CD14-positive monocyte (primary cell): Measurements from ENCODE around the gene WIPF2. TPM values are rescaled to one million over a fixed set of nuclear protein-coding genes. Genes with fewer than 3 reads are reported as not detected.
"Not testable (repeated sequence)": the region's sequence is repeated elsewhere in the genome, so short reads cannot be mapped to it uniquely, and the experiment has no call there.

Experiments
- DNase-seq, 3 donors: peaks; one replicate each; pipeline ENCODE4 v3.0.0-alpha.2; 2011 to 2022
- H2AFZ ChIP-seq: 2 replicates; pipeline ENCODE4 v1.6.0; 2012; ENCODE audit warnings: mild to moderate bottlenecking, low read depth, low read length, inconsistent platforms; ENCODE audit not compliant: insufficient read depth, poor library complexity, severe bottlenecking
- H3K27ac ChIP-seq, 2 donors: 1 replicate in 1 of 2; 2 replicates in 1 of 2; pipeline ENCODE4 v1.5.1; 2012 to 2013; ENCODE audit warnings: low read length in 2 of 2, control low read depth in 1 of 2, inconsistent platforms in 1 of 2, low read depth in 1 of 2, mild to moderate bottlenecking in 1 of 2
- H3K27me3 ChIP-seq, 2 donors: one replicate each; pipeline versions ENCODE4 v1.6.0 to v1.6.1; 2011 to 2013; ENCODE audit warnings: low read length in 2 of 2; ENCODE audit not compliant: control insufficient read depth in 2 of 2, insufficient read depth in 2 of 2
- H3K36me3 ChIP-seq, 2 donors: replicated peaks in 1 of 2; 1 replicate in 1 of 2; 2 replicates in 1 of 2; pipeline versions ENCODE4 v1.5.1 to v1.6.1; 2012 to 2013; ENCODE audit warnings: low read length in 2 of 2, control low read depth in 1 of 2, inconsistent platforms in 1 of 2, mild to moderate bottlenecking in 1 of 2; ENCODE audit not compliant: insufficient read depth in 2 of 2, control insufficient read depth in 1 of 2
- H3K4me1 ChIP-seq, 2 donors: 1 replicate in 1 of 2; 2 replicates in 1 of 2; pipeline versions ENCODE4 v1.5.1 to v1.6.1; 2012 to 2013; ENCODE audit warnings: low read length in 2 of 2, control low read depth in 1 of 2, inconsistent platforms in 1 of 2, mild to moderate bottlenecking in 1 of 2, moderate library complexity in 1 of 2; ENCODE audit not compliant: insufficient read depth in 2 of 2, control insufficient read depth in 1 of 2
- H3K4me2 ChIP-seq: replicated peaks from 2 replicates; pipeline ENCODE3; 2012; ENCODE audit warnings: low read length, moderate library complexity, mild to moderate bottlenecking; ENCODE audit not compliant: poor library complexity, severe bottlenecking; ENCODE audit errors: extremely low read depth
- H3K4me3 ChIP-seq, 3 experiments: fragments of 200-600 bp in 1 of 3; sonication (generic) in 1 of 3; replicated peaks in 1 of 3; 1 replicate in 2 of 3; 2 replicates in 1 of 3; pipeline ENCODE4 v1.5.1; 2011 to 2013; ENCODE audit warnings: low read length in 3 of 3, mild to moderate bottlenecking in 3 of 3, control low read depth in 2 of 3, low read depth in 2 of 3, inconsistent platforms in 1 of 3, moderate library complexity in 1 of 3
- H3K79me2 ChIP-seq: 2 replicates; pipeline ENCODE4 v1.6.0; 2012; ENCODE audit warnings: mild to moderate bottlenecking, control low read depth, inconsistent platforms, low read length, moderate library complexity; ENCODE audit not compliant: insufficient read depth
- H3K9ac ChIP-seq: 2 replicates; pipeline ENCODE4 v1.6.0; 2017; ENCODE audit warnings: low read length, mild to moderate bottlenecking; ENCODE audit not compliant: insufficient read depth, poor library complexity, severe bottlenecking
- H3K9me3 ChIP-seq, 2 donors: replicated peaks in 1 of 2; 1 replicate in 1 of 2; 2 replicates in 1 of 2; pipeline versions ENCODE4 v1.5.1 to v1.6.1; 2012 to 2013; ENCODE audit warnings: low read length in 2 of 2, control low read depth in 1 of 2; ENCODE audit not compliant: control insufficient read depth in 1 of 2, insufficient read depth in 1 of 2
- H4K20me1 ChIP-seq: 2 replicates; pipeline ENCODE4 v1.6.0; 2012; ENCODE audit warnings: mild to moderate bottlenecking, low read length, control low read depth, moderate library complexity; ENCODE audit not compliant: insufficient read depth
- H3K27ac Mint-ChIP-seq, 7 donors: one replicate each; pipeline ENCODE4 v1.8.0; 2020; ENCODE audit warnings: mild to moderate bottlenecking in 7 of 7, mixed read lengths in 7 of 7, moderate library complexity in 6 of 7, inconsistent platforms in 2 of 7
- H3K27me3 Mint-ChIP-seq, 3 donors: one replicate each; pipeline ENCODE4 v1.8.0; 2021 to 2022; ENCODE audit warnings: low read depth in 3 of 3, mild to moderate bottlenecking in 3 of 3, mixed read lengths in 3 of 3, moderate library complexity in 3 of 3, inconsistent platforms in 1 of 3
- H3K36me3 Mint-ChIP-seq, 2 donors: one replicate each; pipeline ENCODE4 v1.8.0; 2020; ENCODE audit warnings: mixed read lengths in 2 of 2, inconsistent platforms in 1 of 2, mild to moderate bottlenecking in 1 of 2
- H3K4me1 Mint-ChIP-seq: one replicate; pipeline ENCODE4 v1.8.0; 2020; ENCODE audit warnings: mild to moderate bottlenecking, mixed read lengths
- H3K4me3 Mint-ChIP-seq, 2 donors: one replicate each; pipeline ENCODE4 v1.8.0; 2020; ENCODE audit warnings: mild to moderate bottlenecking in 2 of 2, mixed read lengths in 2 of 2, moderate library complexity in 1 of 2
- H3K9me3 Mint-ChIP-seq, 7 donors: one replicate each; pipeline ENCODE4 v1.8.0; 2020 to 2022; ENCODE audit warnings: mixed read lengths in 7 of 7, mild to moderate bottlenecking in 6 of 7, moderate library complexity in 6 of 7, inconsistent platforms in 2 of 7
- WGBS: methylation state at CpG from one replicate; pipeline ENCODE4 v1.1.5; 2013; ENCODE audit warnings: missing lambda C conversion rate; ENCODE audit not compliant: insufficient coverage; 5-methylcytosine and 5-hydroxymethylcytosine counted together
- intact Hi-C, 2 donors: fragments of 100-400 bp; cut with micrococcal nuclease; formaldehyde crosslinking; loops; one replicate each; pipeline versions ENCODE4 v1.15.0 to v1.15.1; 2023
- polyA plus RNA-seq, 3 donors: library from polyadenylated mRNA; depleted of rRNA in 1 of 3; unstranded in 2 of 3; stranded (reverse) in 1 of 3; fragments of 300-500 nt in 2 of 3; fragments of >200 nt in 1 of 3; fragmentation: Illumina TruSeq in 2 of 3; gene quantifications; 1 replicate in 2 of 3; 2 replicates in 1 of 3; pipeline ENCODE4 v1.2.3, GENCODE V29; 2012 to 2021
- TF ChIP-seq, protein P1 (sequence below): fragments of 200-600 bp; IDR thresholded peaks from one replicate; pipeline ENCODE4 v1.8.0; 2022; ENCODE audit warnings: antibody characterized with exemption, mild to moderate bottlenecking

The WIPF2 gene
- polyA plus RNA-seq, 3 donors, result 5.2 to 9.7 (median 8.4) TPM

- Mint-ChIP-seq H3K4me1 (peaks cover 11% of the 10 kb centered on the region), H3K27ac (peak overlapping the region in 3 of 7 donors; percentile 16 to 48 (median 33)), H3K9me3 (no peaks in the 10 kb centered on the region), H3K4me3 (no peak overlapping the region), H3K27me3 (no peaks in the 10 kb centered on the region), H3K36me3 (peaks cover 2 to 4% of the 10 kb centered on the region in 2 donors)
- DNase-seq, result peak in 1 of 3 donors; percentile 25
- Histone ChIP-seq H3K79me2 (peaks cover 1% of the 10 kb centered on the region), H2AFZ (no peak overlapping the region), H3K9me3 (no peaks in the 10 kb centered on the region), H3K27ac (no peak overlapping the region), H4K20me1 (no peaks in the 10 kb centered on the region), H3K4me1 (peaks cover 26 to 35% of the 10 kb centered on the region in 2 donors), H3K36me3 (peaks cover 0 to 8% of the 10 kb centered on the region in 2 donors), H3K4me3 (no peak overlapping the region), H3K27me3 (no peaks in the 10 kb centered on the region), H3K9ac (no peak overlapping the region), H3K4me2 (no peak overlapping the region)
- intact Hi-C loops, result loop anchor here (1.0 to 10.0 kb wide), 6 partner anchors 13 to 231 kb away; partner anchors contain the start of gene TOP2A (in 1 of the 2)
- 94% methylated on average over 3 of the region's 5 CpGs for WGBS
- TF ChIP-seq, protein P1, sequence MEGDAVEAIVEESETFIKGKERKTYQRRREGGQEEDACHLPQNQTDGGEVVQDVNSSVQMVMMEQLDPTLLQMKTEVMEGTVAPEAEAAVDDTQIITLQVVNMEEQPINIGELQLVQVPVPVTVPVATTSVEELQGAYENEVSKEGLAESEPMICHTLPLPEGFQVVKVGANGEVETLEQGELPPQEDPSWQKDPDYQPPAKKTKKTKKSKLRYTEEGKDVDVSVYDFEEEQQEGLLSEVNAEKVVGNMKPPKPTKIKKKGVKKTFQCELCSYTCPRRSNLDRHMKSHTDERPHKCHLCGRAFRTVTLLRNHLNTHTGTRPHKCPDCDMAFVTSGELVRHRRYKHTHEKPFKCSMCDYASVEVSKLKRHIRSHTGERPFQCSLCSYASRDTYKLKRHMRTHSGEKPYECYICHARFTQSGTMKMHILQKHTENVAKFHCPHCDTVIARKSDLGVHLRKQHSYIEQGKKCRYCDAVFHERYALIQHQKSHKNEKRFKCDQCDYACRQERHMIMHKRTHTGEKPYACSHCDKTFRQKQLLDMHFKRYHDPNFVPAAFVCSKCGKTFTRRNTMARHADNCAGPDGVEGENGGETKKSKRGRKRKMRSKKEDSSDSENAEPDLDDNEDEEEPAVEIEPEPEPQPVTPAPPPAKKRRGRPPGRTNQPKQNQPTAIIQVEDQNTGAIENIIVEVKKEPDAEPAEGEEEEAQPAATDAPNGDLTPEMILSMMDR, result no peak
Measured at GRCh38 chr17:40303708-40304551, 84.8 kb downstream of the WIPF2 start.

DNA sequence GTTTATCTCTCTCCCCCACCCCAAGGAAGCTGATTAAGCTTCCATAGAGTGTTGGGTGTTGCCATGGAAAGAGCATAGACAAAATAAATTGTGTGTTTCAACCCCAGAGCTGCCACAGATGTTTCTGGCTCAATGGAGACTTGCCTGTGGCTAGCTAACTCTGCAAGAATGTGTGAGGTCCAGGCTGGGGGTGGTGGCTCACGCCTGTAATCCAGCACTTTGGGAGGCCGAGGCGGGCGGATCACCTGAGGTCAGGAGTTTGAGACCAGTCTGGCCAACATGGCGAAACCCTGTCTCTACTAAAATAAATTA, 85.4 kb downstream of the WIPF2 start:
- H3K4me1 Mint-ChIP-seq, result peaks cover 11% of the 10 kb centered on the region
- not testable (repeated sequence) for H3K4me2 ChIP-seq, H3K36me3 Mint-ChIP-seq, H2AFZ ChIP-seq, H3K27me3 Mint-ChIP-seq, H3K4me3 ChIP-seq, DNase-seq, H3K36me3 ChIP-seq, H3K4me3 Mint-ChIP-seq, H3K79me2 ChIP-seq, H3K9me3 ChIP-seq, H3K9me3 Mint-ChIP-seq, H4K20me1 ChIP-seq, H3K9ac ChIP-seq, H3K27ac ChIP-seq, H3K27me3 ChIP-seq
- 100% methylated on average over 3 of the region's 5 CpGs for WGBS
- H3K27ac Mint-ChIP-seq, result peak overlapping the region in 1 of 7 donors; percentile 16
- peaks cover 32 to 41% of the 10 kb centered on the region in 2 donors for H3K4me1 ChIP-seq
- intact Hi-C loops, result loop anchor here (5.0 to 10.0 kb wide), 4 partner anchors 108 to 230 kb away; partner anchors contain the start of gene TOP2A (in 1 of the 2)

- H3K4me3 ChIP-seq, H3K4me3 Mint-ChIP-seq, H3K27me3 Mint-ChIP-seq, H3K27ac Mint-ChIP-seq, H3K9ac ChIP-seq, H3K9me3 Mint-ChIP-seq, H3K36me3 Mint-ChIP-seq, H2AFZ ChIP-seq, H3K27me3 ChIP-seq, H3K9me3 ChIP-seq, H3K27ac ChIP-seq, H3K4me2 ChIP-seq, H3K36me3 ChIP-seq, H3K79me2 ChIP-seq, DNase-seq, H4K20me1 ChIP-seq: not testable (repeated sequence)
- WGBS, result 97% methylated on average over 3 of the region's 5 CpGs
- intact Hi-C loops, result loop anchor here (5.0 to 10.0 kb wide), 5 partner anchors 37 to 230 kb away; partner anchors contain the start of gene TOP2A (in 1 of the 2)
- H3K4me1 ChIP-seq, result peaks cover 35 to 44% of the 10 kb centered on the region in 2 donors
- peaks cover 11% of the 10 kb centered on the region for H3K4me1 Mint-ChIP-seq
Measured at GRCh38 chr17:40304866-40305265, 85.8 kb downstream of the WIPF2 start.
